Mesothelial cell of epicardium (in vitro differentiated cells): ENCODE results near the gene ATPAF1. TPM values are rescaled to one million over a fixed set of nuclear protein-coding genes. Genes with fewer than 3 reads are reported as not detected.

Source experiments
- DNase-seq, 2 experiments: peaks; one replicate each; pipeline ENCODE4 v3.0.0; 2021; ENCODE audit warnings: low spot score in 2 of 2; ENCODE audit not compliant: unreplicated experiment in 2 of 2
- H3K27ac Mint-ChIP-seq: 2 replicates; pipeline ENCODE4 v1.8.0; 2021; ENCODE audit warnings: mixed read lengths
- H3K27me3 Mint-ChIP-seq: 2 replicates; pipeline ENCODE4 v1.8.0; 2021; ENCODE audit warnings: low read depth, mixed read lengths
- H3K36me3 Mint-ChIP-seq: 2 replicates; pipeline ENCODE4 v1.8.0; 2021; ENCODE audit warnings: mixed read lengths
- H3K4me1 Mint-ChIP-seq: 2 replicates; pipeline ENCODE4 v1.8.0; 2021; ENCODE audit warnings: mixed read lengths
- H3K4me3 Mint-ChIP-seq: 2 replicates; pipeline ENCODE4 v1.8.0; 2021; ENCODE audit warnings: mild to moderate bottlenecking, moderate library complexity, mixed read lengths
- H3K9me3 Mint-ChIP-seq: 2 replicates; pipeline ENCODE4 v1.8.0; 2021; ENCODE audit warnings: mixed read lengths
- total RNA-seq: library from RNA; stranded (reverse); gene quantifications from 3 replicates; pipeline ENCODE4 v1.2.1, GENCODE V29; 2021
- TF ChIP-seq, protein P1 (sequence below): fragments of 200-600 bp; sonication (generic); IDR thresholded peaks from one replicate; pipeline ENCODE4 v1.5.0; 2021; ENCODE audit warnings: antibody characterized with exemption; ENCODE audit not compliant: unreplicated experiment

Gene ATPAF1
- total RNA-seq, 1 donor from 2014 or later = 38.4 TPM

DNA sequence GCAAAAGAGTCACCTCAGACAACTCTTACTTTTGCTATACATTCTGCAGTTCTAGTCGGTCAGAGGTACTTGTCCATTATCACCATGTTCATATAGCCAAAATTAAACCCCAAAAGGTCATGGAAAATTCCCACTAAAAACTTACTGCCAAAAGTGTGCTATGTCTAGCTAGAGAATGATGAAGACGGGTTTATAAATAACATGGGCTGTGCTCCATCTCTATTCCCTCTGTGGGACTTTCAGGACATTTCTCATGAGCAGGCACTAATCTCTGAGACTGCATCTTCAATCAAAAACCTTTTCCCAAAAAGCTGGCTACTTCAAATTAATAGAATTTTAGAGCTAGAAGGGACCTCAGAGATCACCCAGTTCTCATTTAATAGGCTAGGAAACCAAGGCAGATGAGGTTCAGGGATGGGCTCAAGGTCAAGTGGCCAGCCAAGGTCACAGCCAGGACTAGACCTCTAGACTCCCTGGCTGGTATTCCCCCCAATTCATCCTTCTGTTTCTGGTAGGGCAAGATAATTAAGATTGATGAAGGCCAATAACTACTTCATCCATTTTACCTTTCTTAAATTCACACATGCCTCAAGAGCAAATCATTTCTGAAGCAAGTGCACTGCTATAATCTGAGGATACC lies 30.6 kb downstream of the ATPAF1 start:
- Mint-ChIP-seq H3K4me1 (peaks cover 29% of the 10 kb centered on the region), H3K9me3 (no peaks in the 10 kb centered on the region), H3K4me3 (no peak overlapping the region), H3K27ac (no peak overlapping the region), H3K27me3 (no peaks in the 10 kb centered on the region), H3K36me3 (peaks cover 41% of the 10 kb centered on the region)
- DNase-seq = no peak
- TF ChIP-seq, protein P1, sequence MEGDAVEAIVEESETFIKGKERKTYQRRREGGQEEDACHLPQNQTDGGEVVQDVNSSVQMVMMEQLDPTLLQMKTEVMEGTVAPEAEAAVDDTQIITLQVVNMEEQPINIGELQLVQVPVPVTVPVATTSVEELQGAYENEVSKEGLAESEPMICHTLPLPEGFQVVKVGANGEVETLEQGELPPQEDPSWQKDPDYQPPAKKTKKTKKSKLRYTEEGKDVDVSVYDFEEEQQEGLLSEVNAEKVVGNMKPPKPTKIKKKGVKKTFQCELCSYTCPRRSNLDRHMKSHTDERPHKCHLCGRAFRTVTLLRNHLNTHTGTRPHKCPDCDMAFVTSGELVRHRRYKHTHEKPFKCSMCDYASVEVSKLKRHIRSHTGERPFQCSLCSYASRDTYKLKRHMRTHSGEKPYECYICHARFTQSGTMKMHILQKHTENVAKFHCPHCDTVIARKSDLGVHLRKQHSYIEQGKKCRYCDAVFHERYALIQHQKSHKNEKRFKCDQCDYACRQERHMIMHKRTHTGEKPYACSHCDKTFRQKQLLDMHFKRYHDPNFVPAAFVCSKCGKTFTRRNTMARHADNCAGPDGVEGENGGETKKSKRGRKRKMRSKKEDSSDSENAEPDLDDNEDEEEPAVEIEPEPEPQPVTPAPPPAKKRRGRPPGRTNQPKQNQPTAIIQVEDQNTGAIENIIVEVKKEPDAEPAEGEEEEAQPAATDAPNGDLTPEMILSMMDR = no peak

DNA sequence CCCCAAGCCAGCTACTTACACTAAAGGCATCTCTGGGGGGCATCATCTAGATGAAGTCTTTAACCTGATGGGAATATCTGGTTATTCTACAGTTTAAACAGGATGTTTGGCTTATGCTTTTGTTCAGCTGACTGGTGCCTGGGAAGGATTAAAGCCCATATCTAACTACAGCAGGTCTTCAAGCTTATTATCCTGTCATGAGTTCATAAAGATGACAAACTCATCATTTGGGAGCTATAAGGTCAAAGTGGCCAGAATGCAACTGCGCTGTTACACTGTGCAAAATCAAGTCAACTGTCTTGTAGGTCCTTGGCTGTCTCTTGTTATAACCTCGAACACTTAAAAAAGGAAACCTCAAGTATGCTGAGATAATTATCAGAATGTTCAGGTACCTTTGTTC lies 33.0 kb downstream of the ATPAF1 start:
- DNase-seq = no peak
- no peak overlapping the region for H3K4me3 Mint-ChIP-seq
- H3K4me1 Mint-ChIP-seq = peaks cover 14% of the 10 kb centered on the region
- H3K27ac Mint-ChIP-seq = no peak overlapping the region
- H3K27me3 Mint-ChIP-seq = no peaks in the 10 kb centered on the region
- H3K9me3 Mint-ChIP-seq = no peaks in the 10 kb centered on the region
- H3K36me3 Mint-ChIP-seq = peaks cover 36% of the 10 kb centered on the region
- TF ChIP-seq, protein P1 = no peak

DNA sequence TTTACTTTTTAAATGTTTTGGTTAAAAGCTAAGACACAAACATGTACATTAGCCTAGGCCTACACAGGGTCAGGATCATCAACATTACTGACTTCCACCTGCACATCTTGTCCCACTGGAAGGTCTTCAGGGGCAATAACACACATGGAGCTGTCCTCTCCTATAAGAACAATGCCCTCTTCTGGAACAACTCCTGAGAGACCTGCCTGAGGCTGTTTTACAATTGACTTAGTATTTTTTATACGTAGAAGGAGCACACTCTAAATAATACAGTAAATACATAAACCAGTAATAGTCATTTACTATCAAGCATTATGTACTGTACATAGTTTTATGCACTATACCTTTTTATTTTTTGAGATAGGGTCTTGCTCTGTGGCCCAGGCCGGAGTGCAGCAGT lies 37.4 kb downstream of the ATPAF1 start:
- no peak for DNase-seq
- no peaks in the 10 kb centered on the region for H3K4me1 Mint-ChIP-seq
- peaks cover 21% of the 10 kb centered on the region for H3K36me3 Mint-ChIP-seq
- H3K9me3 Mint-ChIP-seq = no peaks in the 10 kb centered on the region
- TF ChIP-seq, protein P1 = no peak
- no peak overlapping the region for H3K27ac Mint-ChIP-seq
- H3K27me3 Mint-ChIP-seq = no peaks in the 10 kb centered on the region
- H3K4me3 Mint-ChIP-seq = no peak overlapping the region

DNA sequence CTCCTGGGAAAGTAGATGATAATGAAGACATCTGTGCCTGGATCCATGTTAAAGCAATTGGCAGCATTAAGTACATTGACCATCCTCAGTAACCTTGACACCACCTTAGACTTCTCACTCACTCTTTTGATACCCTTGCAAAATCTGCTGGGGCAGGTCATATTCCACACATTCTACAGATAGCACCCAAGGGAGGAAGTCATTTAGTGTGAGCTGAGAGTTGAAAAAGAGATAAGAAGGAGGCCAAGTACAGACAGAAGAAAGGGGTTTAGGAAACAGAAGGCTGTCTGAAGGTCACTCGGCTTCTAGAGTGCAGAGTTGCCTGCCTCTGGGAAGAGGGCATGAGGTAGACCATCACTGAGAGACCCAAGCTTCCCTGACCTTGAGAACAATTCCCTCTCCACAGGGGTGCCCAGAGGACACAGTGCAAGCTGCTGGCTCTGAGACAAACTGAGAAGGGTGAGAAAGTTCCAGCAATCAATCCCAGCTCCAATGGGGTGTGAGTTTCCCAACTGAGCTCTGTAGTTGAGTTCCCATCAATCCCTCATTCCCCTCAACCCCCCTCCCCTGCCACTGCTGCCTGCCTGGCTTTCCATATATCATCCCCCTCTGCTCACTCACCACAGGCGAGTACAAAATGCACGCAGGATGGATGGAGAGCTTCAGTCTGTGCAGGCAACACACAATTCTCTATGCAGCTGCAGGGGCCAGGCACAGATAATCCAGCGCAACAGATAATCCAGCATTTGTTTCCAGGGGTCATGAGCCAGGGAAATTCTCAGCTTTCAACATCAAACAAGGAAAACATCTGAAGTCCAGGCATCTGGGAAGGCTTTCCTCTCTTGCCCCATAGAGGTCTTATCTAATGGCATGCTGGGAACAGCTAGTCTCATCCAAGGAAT lies 44.2 kb downstream of the ATPAF1 start:
- H3K9me3 Mint-ChIP-seq = no peaks in the 10 kb centered on the region
- H3K27ac Mint-ChIP-seq = peak overlapping the region; percentile 86
- no peak overlapping the region for H3K4me3 Mint-ChIP-seq
- H3K27me3 Mint-ChIP-seq = peaks cover 1% of the 10 kb centered on the region
- no peak for DNase-seq
- H3K36me3 Mint-ChIP-seq = no peaks in the 10 kb centered on the region
- TF ChIP-seq, protein P1 = no peak
- peaks cover 24% of the 10 kb centered on the region for H3K4me1 Mint-ChIP-seq

DNA sequence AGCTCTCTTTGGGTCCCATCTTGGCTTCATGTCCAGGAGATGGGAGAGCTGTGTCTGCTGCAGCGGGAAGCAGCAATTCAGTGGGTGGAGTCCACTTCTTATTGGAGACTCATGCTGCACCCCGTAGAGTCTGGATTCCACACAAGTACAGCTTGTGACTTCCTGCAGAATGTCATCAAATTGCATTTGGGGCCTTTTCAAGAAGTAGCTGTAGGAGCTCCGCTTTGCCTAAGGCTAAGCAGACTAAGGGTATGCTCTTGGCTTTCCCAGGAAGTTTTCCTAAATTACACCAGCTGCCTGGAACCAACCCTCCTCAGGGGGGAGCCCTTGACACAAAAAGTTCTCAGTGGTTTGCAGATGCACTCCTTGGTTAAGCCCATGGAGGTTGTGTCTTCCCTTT lies 45.8 kb downstream of the ATPAF1 start:
- Mint-ChIP-seq H3K27ac (peak overlapping the region; percentile 37), H3K9me3 (no peaks in the 10 kb centered on the region), H3K36me3 (no peaks in the 10 kb centered on the region), H3K4me1 (peaks cover 29% of the 10 kb centered on the region), H3K27me3 (peaks cover 6% of the 10 kb centered on the region), H3K4me3 (no peak overlapping the region)
- DNase-seq = no peak
- TF ChIP-seq, protein P1 = peak; percentile 23
